ENCODE data around the gene FOSB. TPM values are rescaled to one million over a fixed set of nuclear protein-coding genes. Genes with fewer than 3 reads are reported as not detected.

Gene FOSB
- total and polyA plus RNA-seq, 9 of the 15 experiments (the other 6 are each of a cell fraction or from before 2014, with no cell fraction given) = 0.11 to 2.7 (median 0.73) TPM

DNA sequence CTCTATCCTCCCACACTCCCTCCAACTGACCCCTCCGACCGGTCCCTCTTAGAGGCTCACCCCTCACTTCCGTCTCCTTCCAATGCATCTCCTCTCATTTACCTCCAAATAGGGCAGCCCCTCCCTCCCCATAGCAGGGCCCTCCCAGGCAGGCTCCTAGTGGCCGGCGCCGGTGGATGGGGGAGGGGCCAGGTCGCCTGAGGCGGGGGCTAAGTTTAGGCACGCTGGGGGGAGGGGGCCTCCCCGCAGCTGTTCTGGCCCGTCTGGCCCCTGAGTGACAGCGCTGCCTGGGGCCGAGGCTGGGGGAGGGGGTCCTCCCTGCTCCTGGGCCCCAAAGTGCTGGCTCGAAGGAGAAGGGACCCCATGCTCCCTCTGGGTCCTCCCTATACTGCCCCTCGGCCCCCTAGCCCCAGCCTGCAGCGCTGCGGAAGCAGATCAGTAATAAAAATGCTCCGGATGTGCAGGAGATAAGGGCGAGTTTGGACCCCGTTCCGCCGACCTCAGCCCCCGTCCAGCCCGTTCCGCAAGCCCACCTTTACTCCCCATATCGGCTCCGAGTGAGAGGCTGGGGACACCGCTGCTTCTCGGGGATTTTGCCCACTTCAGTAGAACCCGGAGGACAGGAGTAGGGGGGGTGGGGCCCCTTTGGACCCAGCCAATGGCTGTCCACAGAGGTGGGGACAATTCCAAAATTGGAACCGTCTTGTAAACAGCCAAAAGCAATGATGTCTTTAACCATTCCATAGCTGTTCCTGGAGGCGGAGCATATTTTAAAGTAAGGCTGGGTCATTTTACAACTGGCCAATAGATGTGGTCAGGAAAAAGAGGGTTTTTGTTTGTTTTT lies 25.1 kb downstream of the FOSB start (continued):
- TF ChIP-seq, protein P1, sequence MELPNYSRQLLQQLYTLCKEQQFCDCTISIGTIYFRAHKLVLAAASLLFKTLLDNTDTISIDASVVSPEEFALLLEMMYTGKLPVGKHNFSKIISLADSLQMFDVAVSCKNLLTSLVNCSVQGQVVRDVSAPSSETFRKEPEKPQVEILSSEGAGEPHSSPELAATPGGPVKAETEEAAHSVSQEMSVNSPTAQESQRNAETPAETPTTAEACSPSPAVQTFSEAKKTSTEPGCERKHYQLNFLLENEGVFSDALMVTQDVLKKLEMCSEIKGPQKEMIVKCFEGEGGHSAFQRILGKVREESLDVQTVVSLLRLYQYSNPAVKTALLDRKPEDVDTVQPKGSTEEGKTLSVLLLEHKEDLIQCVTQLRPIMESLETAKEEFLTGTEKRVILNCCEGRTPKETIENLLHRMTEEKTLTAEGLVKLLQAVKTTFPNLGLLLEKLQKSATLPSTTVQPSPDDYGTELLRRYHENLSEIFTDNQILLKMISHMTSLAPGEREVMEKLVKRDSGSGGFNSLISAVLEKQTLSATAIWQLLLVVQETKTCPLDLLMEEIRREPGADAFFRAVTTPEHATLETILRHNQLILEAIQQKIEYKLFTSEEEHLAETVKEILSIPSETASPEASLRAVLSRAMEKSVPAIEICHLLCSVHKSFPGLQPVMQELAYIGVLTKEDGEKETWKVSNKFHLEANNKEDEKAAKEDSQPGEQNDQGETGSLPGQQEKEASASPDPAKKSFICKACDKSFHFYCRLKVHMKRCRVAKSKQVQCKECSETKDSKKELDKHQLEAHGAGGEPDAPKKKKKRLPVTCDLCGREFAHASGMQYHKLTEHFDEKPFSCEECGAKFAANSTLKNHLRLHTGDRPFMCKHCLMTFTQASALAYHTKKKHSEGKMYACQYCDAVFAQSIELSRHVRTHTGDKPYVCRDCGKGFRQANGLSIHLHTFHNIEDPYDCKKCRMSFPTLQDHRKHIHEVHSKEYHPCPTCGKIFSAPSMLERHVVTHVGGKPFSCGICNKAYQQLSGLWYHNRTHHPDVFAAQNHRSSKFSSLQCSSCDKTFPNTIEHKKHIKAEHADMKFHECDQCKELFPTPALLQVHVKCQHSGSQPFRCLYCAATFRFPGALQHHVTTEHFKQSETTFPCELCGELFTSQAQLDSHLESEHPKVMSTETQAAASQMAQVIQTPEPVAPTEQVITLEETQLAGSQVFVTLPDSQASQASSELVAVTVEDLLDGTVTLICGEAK (IDR thresholded peaks at IDR 0.05) = 0 out of 2 replicates have a peak, but pooled peaks have one; percentile 40
- TF ChIP-seq, protein P1 (CRISPR knock-in tag; IDR thresholded peaks at IDR 0.05) = no peak
- TF ChIP-seq HDAC1 (IDR thresholded peaks at IDR 0.05) (peak in 1 of 2 experiments; percentile 60; a peak in 1 of 4 replicates), IRF1 (CRISPR knock-in tag; IDR thresholded peaks at IDR 0.05; ENCODE audit: borderline replicate concordance) (0 out of 2 replicates have a peak, but pooled peaks have one; percentile 48), NUFIP1 (IDR thresholded peaks at IDR 0.05; ENCODE audit: partially characterized antibody) (no peak), ZNF778 (CRISPR knock-in tag; IDR thresholded peaks at IDR 0.05) (no peak), PCBP2 (IDR thresholded peaks at IDR 0.05; ENCODE audit: low read depth, low read length, poor library complexity, severe bottlenecking) (no peak), XRCC5 (IDR thresholded peaks at IDR 0.05; ENCODE audit: low read depth, low read length) (0 out of 2 replicates have a peak, but pooled peaks have one; percentile 51), JUN (IDR thresholded peaks at IDR 0.05; ENCODE audit: borderline replicate concordance, low read depth, low read length) (no peak), JUN (CRISPR knock-in tag; IDR thresholded peaks at IDR 0.05; ENCODE audit: borderline replicate concordance) (peak; percentile 81; the same call in 1 of the 2 replicates), TEAD1 (CRISPR knock-in tag; IDR thresholded peaks at IDR 0.05) (0 out of 4 replicates have a peak, but pooled peaks of 1 of the 2 experiments have one; percentile 63), SMARCC2 (IDR thresholded peaks at IDR 0.05; ENCODE audit: low read depth) (no peak), NR3C1 (CRISPR knock-in tag; IDR thresholded peaks at IDR 0.05) (no peak), CCAR2 (IDR thresholded peaks at IDR 0.05; ENCODE audit: low read depth, low read length) (no peak), EP400 (IDR thresholded peaks at IDR 0.05) (peak; percentile 55; the same call in 1 of the 2 replicates)
- TF ChIP-seq, protein P2, sequence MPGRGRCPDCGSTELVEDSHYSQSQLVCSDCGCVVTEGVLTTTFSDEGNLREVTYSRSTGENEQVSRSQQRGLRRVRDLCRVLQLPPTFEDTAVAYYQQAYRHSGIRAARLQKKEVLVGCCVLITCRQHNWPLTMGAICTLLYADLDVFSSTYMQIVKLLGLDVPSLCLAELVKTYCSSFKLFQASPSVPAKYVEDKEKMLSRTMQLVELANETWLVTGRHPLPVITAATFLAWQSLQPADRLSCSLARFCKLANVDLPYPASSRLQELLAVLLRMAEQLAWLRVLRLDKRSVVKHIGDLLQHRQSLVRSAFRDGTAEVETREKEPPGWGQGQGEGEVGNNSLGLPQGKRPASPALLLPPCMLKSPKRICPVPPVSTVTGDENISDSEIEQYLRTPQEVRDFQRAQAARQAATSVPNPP (IDR thresholded peaks at IDR 0.05; ENCODE audit: borderline replicate concordance, insufficient read depth, insufficient read length) = no peak
